MM.1S (cell line): ENCODE measurements around the gene CTNNA2.

Experiments used
- EZH2 ChIP-seq: fragments of 300-600 bp; sonication (generic); optimal IDR thresholded peaks from 2 replicates; pipeline ENCODE3; 2017; ENCODE audit warnings: low read depth, mild to moderate bottlenecking, antibody characterized with exemption, low read length, mixed read lengths
- EZH2phosphoT487 ChIP-seq: fragments of 300-600 bp; sonication (generic); IDR thresholded peaks from 2 replicates; pipeline ENCODE4 v1.6.1; 2018; ENCODE audit warnings: antibody characterized with exemption, low read length
- TF ChIP-seq, protein P1 (sequence below): fragments of 300-600 bp; sonication (generic); IDR thresholded peaks from 2 replicates; pipeline ENCODE4 v1.5.1; 2016; ENCODE audit warnings: antibody characterized with exemption, low read length, mixed read lengths

DNA sequence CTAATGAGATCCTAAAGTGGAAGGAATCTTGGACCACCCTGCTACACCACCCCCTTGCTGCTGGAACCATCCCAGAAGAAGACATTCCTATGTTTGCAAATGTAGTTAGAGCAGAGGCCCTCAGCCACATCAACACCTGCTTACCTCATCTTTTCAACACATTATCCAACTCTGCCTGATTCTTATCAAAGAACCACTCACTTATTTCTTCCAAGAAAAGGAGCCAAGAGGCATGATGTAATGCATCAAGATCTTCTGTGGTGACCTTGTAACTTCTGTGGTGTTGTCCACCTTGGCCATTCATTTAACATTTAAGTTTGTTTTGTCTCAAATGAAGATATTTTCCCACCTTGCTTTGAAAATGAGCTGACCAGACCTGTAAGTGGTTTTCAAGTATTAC is 338.1 kb downstream of the CTNNA2 start:
- no peak for TF ChIP-seq EZH2phosphoT487
- TF ChIP-seq, protein P1, sequence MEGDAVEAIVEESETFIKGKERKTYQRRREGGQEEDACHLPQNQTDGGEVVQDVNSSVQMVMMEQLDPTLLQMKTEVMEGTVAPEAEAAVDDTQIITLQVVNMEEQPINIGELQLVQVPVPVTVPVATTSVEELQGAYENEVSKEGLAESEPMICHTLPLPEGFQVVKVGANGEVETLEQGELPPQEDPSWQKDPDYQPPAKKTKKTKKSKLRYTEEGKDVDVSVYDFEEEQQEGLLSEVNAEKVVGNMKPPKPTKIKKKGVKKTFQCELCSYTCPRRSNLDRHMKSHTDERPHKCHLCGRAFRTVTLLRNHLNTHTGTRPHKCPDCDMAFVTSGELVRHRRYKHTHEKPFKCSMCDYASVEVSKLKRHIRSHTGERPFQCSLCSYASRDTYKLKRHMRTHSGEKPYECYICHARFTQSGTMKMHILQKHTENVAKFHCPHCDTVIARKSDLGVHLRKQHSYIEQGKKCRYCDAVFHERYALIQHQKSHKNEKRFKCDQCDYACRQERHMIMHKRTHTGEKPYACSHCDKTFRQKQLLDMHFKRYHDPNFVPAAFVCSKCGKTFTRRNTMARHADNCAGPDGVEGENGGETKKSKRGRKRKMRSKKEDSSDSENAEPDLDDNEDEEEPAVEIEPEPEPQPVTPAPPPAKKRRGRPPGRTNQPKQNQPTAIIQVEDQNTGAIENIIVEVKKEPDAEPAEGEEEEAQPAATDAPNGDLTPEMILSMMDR = no peak
- TF ChIP-seq EZH2 = no peak
